ENCODE results near the gene ADGRG1.

DNA sequence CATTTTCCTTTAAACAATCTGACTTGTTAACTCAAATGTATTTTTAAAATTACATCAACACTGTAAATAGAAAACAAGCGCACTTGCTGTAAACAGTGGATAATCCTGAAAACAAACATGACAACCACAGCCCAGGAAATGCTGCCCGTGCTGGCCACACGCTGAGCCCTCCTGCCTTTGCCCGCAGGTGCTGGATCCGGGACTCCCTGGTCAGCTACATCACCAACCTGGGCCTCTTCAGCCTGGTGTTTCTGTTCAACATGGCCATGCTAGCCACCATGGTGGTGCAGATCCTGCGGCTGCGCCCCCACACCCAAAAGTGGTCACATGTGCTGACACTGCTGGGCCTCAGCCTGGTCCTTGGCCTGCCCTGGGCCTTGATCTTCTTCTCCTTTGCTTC, 33.1 kb downstream of the ADGRG1 start:
- TF ChIP-seq, protein P1, sequence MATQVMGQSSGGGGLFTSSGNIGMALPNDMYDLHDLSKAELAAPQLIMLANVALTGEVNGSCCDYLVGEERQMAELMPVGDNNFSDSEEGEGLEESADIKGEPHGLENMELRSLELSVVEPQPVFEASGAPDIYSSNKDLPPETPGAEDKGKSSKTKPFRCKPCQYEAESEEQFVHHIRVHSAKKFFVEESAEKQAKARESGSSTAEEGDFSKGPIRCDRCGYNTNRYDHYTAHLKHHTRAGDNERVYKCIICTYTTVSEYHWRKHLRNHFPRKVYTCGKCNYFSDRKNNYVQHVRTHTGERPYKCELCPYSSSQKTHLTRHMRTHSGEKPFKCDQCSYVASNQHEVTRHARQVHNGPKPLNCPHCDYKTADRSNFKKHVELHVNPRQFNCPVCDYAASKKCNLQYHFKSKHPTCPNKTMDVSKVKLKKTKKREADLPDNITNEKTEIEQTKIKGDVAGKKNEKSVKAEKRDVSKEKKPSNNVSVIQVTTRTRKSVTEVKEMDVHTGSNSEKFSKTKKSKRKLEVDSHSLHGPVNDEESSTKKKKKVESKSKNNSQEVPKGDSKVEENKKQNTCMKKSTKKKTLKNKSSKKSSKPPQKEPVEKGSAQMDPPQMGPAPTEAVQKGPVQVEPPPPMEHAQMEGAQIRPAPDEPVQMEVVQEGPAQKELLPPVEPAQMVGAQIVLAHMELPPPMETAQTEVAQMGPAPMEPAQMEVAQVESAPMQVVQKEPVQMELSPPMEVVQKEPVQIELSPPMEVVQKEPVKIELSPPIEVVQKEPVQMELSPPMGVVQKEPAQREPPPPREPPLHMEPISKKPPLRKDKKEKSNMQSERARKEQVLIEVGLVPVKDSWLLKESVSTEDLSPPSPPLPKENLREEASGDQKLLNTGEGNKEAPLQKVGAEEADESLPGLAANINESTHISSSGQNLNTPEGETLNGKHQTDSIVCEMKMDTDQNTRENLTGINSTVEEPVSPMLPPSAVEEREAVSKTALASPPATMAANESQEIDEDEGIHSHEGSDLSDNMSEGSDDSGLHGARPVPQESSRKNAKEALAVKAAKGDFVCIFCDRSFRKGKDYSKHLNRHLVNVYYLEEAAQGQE (tag by site-specific recombination; IDR thresholded peaks at IDR 0.05), result no peak
- TF ChIP-seq KLF16 (tag by site-specific recombination; IDR thresholded peaks at IDR 0.05) (no peak), TCF7L2 (IDR thresholded peaks at IDR 0.05; ENCODE audit: borderline replicate concordance, low read depth, low read length) (no peak), ZBTB21 (tag by site-specific recombination; IDR thresholded peaks at IDR 0.05) (no peak), ZNF629 (tag by site-specific recombination; IDR thresholded peaks at IDR 0.05) (no peak), BCL11A (tag by site-specific recombination; IDR thresholded peaks at IDR 0.05; ENCODE audit: low read depth) (no peak), ZNF548 (tag by site-specific recombination; IDR thresholded peaks at IDR 0.05) (no peak), PRDM1 (tag by site-specific recombination; IDR thresholded peaks at IDR 0.05) (no peak)
- TF ChIP-seq, protein P2, sequence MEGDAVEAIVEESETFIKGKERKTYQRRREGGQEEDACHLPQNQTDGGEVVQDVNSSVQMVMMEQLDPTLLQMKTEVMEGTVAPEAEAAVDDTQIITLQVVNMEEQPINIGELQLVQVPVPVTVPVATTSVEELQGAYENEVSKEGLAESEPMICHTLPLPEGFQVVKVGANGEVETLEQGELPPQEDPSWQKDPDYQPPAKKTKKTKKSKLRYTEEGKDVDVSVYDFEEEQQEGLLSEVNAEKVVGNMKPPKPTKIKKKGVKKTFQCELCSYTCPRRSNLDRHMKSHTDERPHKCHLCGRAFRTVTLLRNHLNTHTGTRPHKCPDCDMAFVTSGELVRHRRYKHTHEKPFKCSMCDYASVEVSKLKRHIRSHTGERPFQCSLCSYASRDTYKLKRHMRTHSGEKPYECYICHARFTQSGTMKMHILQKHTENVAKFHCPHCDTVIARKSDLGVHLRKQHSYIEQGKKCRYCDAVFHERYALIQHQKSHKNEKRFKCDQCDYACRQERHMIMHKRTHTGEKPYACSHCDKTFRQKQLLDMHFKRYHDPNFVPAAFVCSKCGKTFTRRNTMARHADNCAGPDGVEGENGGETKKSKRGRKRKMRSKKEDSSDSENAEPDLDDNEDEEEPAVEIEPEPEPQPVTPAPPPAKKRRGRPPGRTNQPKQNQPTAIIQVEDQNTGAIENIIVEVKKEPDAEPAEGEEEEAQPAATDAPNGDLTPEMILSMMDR (tag by site-specific recombination; IDR thresholded peaks at IDR 0.05), result no peak
- TF ChIP-seq, protein P3, sequence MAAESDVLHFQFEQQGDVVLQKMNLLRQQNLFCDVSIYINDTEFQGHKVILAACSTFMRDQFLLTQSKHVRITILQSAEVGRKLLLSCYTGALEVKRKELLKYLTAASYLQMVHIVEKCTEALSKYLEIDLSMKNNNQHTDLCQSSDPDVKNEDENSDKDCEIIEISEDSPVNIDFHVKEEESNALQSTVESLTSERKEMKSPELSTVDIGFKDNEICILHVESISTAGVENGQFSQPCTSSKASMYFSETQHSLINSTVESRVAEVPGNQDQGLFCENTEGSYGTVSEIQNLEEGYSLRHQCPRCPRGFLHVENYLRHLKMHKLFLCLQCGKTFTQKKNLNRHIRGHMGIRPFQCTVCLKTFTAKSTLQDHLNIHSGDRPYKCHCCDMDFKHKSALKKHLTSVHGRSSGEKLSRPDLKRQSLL (tag by site-specific recombination; IDR thresholded peaks at IDR 0.05), result no peak
